Frontal cortex (tissue), 4 donors: ENCODE results near the gene VPS13D. TPM values are rescaled to one million over a fixed set of nuclear protein-coding genes. Genes with fewer than 3 reads are reported as not detected.
A peak's percentile ranks its signal among the peaks of the same experiment; 100 is the strongest.

Experiments used
- DNase-seq, 2 donors: peaks; one replicate each; pipeline ENCODE4 v3.0.0; 2012; ENCODE audit warnings: low spot score in 2 of 2
- FAIRE-seq: peaks from 2 replicates; lab custom pipeline; 2012; peaks lifted over from hg19 to GRCh38; lab: Jason Lieb, UNC
- total RNA-seq: library from RNA; depleted of rRNA; stranded (reverse); fragments of >200 nt; gene quantifications from one replicate; pipeline ENCODE4 v1.2.3, GENCODE V29; 2014
- donor health status: control.
- donor health status: control.
- donor health status: control.

Gene VPS13D
- total RNA-seq, 1 donor from 2014 or later, result 34.6 TPM

GRCh38 chr1:12397462-12398450, 167.9 kb downstream of the VPS13D start:
- DNase-seq, result no peak
- no peak for FAIRE-seq

DNA sequence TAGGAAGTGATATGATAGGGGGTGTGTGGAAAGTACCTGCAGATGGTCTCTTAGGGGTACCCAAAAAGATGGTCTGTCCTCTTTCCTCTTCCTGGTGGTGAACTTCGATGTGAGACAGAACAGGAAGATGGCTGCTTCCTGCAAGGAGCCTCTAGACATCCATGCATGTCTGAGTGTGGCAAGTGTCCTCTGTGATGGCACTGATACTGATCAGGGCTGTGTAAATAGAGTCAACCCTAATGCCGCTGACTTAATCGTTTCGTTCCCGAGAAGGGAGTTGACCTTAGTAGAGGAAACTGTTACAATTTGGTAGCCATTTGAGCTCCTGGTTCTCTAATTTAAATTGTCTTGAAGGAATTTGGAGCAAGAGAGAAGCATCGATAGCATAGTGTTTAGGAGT, 168.6 kb downstream of the VPS13D start:
- FAIRE-seq (no peak), DNase-seq (no peak)

GRCh38 chr1:12400027-12400693, 170.3 kb downstream of the VPS13D start:
- FAIRE-seq (no peak), DNase-seq (no peak)

DNA sequence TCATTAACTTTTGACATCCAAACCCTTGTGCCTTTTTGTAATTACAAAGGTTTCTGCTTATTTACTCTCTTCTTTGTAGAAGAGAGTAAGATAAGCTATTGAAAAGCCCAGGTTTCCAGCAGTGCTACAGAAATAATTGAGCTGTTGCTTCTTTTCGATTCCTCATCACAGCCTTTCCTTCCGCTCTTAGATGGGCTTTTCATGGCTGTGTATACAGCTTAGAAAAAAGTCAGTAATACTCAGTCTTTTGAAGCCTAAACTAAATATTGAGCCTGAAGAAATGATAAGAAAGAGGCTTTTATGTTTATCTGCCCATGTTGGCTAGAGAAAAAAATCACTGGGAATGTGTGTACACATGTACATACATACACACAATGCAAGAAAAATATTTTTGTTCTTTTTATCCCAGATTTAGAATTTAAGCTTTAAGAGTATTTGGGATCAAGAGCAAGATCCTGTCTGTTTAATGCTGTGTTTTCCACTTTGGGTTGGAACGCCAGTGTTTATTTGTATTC, 172.4 kb downstream of the VPS13D start:
- no peak for FAIRE-seq

DNA sequence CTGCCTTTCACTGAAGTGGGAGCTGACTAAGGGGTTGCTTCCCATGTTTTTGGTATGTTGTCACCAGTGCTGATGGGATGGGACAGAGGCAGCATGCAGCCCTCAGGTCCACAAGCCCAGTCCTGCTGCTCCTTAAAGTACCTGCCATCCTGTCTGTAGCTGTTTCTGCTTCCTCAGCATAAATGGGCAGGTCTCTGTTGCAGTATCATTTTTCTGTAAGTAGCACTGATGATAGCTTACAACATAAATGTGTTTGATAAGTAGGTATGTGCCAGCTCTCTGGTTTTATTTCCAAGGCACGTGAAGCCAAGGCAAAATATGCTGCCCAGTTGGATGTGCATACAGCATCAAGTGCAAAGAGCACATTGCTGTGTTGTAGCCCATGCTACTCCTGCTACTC, 173.0 kb downstream of the VPS13D start:
- no peak for DNase-seq

More for the DNA sequence above, 172.4 kb downstream of the VPS13D start:
- no peak for DNase-seq

GRCh38 chr1:12404918-12405317, 175.1 kb downstream of the VPS13D start:
- FAIRE-seq, result no peak
- no peak for DNase-seq

More for the DNA sequence above, 173.0 kb downstream of the VPS13D start:
- FAIRE-seq, result no peak

DNA sequence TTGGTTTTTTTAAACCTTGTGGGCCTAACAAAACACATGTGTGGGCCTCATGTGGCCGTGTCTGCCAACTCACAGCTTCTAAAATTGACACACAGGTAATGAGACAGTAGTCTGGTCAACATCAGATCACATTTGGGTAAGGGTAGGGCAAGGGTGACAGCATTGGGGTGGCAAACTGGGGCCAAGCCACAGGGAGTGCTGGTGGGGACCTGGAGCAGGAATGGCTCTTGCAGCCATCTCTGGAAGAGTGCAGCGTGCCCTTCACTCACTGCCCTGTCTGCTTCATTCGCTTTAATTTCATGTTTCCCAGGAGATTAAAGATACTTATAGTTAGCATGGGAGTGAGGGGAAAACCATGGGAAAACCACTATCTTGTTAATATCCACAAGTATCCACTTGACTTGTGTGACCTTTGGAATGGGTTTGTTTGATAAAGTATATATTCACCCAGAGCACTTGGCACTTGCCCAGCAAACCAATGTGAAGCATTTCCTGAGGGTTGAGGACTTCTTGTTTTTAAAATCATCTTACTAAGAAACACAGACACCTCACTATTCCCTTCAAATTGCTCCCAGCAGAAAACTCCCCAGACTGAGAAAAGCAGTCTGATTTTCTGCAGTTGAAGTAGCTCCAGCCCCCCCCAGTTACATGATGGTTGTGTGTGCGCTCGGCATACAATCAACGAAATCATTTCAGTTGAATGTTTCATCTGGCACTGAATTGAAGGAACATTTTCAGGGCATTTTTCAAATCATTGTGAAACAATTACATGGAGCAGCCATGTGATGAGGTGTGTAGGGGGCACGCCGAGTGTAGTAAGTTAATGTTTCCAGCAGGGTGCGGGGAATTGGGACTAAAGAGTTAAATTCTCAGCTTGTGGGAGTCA, 175.7 kb downstream of the VPS13D start:
- no peak for FAIRE-seq

GRCh38 chr1:12406211-12407021, 176.6 kb downstream of the VPS13D start:
- DNase-seq (no peak), FAIRE-seq (no peak)

More for the DNA sequence above, 175.7 kb downstream of the VPS13D start:
- no peak for DNase-seq

DNA sequence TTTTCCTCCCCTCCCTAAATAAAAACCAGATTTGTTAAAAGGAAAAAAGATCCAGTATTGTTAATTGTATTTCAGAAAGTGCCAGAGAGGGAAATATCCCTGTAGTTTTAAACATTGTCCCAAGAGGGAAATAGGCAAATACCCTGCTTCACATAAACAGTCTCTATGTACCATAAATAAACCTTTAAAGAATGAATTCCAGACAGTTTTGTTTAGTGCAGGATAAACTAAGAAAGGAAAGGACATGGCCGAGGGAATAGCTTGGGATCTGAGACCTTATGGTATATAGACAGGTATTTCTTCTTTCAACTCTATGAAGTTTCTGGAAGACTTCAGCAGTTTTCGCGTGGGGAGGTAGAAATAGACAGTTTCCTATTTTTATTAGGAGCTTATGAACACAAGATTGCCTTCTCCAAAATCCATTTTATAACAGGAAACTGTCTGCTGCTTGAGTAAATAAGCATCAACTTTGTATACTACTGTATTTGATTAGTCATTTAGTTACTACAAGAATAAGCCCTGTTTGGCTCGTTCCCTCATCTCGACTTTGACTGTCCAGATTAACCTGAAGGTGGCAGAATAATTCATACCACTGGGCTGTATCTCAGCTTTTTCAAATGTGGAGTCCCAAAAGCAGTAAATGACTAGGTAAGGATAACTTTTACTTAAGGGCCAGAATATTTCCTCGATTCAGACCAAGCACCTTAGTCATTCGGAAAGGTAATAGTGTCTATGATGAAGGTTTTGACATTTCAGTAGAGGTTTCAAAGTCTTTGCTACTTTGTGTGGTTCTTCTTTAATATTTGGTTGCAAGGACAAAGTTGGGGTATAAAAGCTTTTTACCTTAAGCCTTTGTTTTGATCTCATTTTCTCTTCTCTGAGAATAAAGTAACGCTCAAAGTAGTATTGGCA, 177.5 kb downstream of the VPS13D start:
- FAIRE-seq, result no peak
- DNase-seq, result peak in 1 of 2 donors; percentile 25

DNA sequence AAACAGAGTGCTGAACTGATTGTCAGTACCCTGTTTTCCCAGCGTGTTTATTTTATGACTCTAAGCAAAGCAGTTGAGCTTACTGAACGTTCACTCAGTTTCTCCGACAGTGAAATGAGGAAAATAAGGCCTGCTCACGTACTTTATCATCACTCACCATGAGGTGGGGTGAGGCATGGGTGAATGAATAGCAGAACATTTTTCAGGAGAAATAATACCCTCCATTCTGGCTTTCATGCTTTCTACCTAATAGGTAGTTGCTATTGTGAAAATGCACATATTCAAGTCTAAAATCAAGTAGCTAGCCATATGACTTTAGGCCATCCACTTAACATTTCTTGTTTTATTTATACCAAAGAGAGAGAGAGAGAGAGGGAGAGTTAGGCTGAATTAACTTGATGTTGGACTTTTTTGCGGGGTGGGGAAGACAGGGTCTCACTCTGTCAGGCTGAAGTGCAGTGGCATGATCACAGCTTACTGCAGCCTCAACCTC, 178.2 kb downstream of the VPS13D start:
- FAIRE-seq, result no peak

DNA sequence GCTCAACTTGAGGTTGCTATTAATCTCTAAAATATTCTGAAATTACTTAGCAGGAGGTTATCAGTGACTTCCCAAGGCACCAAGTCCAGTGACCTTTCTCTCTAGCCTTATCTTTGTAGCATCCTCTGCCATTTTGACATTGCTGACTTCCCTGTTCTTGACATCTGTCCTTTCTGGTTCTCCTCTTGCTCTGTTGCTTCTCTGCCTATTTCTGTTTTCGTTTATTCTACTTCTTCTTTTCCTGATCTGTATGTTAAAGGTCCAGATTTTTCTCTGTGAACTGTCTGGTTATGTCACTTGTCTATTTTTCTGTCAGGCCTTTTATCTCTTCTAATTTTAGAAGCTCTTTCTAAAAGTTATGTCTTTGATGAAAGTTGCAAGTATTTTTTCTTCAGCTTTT, 178.8 kb downstream of the VPS13D start:
- FAIRE-seq, result no peak
- DNase-seq, result no peak

More for the DNA sequence above, 178.2 kb downstream of the VPS13D start:
- no peak for DNase-seq

- DNase-seq (no peak), FAIRE-seq (no peak)
Measured at GRCh38 chr1:12409681-12410080, 179.9 kb downstream of the VPS13D start.

DNA sequence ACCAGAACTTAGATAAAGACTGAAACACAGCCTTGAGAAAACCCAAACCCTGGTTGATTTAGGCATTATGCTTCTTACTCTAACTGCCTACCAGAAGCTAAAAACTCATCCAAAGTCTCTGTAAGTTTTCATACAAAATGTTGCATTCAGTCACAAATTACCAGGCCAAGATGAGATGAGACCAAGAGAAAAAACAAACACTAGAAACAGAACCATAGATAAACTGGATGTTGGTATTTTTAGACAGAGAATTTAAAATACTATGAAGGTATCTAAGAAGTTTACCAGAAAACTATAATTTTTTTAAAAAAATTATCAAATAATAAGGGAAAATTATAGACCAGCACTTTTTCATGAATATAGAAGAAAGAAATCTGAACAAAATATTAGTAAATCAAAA, 180.5 kb downstream of the VPS13D start:
- FAIRE-seq, result peak; percentile 15
- no peak for DNase-seq

DNA sequence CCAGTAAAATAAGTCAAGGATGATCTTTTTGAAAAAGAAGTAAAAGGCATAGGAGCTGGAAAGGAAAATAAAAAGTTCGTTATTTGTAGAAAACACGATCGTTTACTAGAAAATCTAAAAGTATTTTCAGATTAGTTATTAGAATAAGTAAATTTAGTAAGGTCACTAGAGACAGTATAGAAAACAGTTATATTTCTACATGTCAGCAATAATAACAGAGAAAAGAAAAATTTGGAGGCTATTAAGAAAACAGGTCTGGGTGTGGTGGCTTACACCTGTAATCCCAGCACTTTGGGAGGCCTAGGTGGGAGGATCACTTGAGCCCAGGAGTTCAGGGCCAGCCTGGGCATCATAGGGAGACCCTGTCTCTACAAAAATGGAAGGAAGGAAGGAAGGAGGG, 181.3 kb downstream of the VPS13D start:
- FAIRE-seq (no peak), DNase-seq (no peak)

DNA sequence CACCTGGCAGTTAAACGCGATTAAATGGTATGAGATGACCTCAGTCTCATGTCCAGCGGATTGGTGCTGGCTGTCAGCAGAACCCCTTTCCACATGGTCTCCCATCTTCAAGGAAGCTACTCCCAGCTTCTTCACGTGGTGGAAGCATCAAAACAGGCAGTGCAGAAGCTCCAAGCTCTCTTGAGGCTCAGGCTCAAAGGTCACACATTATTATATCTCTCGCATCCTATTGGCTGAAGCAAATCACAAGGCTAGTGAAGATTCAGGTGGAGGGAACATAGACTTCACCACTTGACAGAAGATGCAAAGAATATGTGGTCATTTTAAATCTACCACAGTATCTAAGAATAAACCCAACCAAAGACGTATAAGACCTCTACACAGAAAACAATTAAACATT, 181.9 kb downstream of the VPS13D start:
- no peak for FAIRE-seq

GRCh38 chr1:12412439-12412838, 182.6 kb downstream of the VPS13D start:
- FAIRE-seq (no peak), DNase-seq (no peak)

More for the DNA sequence above, 181.9 kb downstream of the VPS13D start:
- DNase-seq, result no peak

DNA sequence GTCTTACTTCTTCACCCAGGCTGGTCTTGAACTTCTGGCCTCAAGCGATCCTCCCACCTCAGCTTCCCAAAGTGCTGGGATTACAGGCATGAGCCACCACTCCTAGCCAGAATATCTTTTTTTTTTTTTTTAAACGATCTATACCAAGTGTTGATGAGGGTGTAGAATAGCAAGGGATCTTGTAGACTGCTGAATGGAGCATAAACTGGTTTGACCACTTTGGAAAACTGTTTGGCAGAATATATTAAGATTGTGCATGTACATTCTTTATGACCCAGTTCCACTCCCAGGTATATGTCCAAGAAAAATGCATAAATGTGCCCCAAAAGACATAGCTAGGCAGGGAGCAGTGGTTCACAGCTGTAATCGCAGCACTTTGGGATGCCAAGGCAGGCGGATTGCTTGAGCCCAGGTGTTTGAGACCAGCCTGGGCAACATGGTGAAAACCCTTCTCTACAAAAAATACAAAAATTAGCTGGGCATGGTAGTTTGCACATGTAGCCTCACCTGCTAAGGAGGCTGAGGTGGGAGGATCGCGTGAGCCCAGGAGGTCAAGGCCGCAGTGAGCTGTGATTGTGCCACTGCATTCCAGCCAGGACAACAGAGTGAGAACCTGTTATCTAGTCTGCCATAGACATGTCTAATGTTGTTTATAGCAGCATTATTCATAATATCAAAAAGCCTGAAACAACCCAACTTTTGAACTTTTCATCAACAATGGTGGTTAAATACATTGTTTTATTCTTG, 184.0 kb downstream of the VPS13D start:
- DNase-seq (no peak), FAIRE-seq (no peak)
